PFSK-1 (cell line): Measurements from ENCODE around the gene INPP4A.

ENCODE experiments used
- FOXP2 ChIP-seq: optimal IDR thresholded peaks from 2 replicates; pipeline ENCODE3; 2011; ENCODE audit warnings: borderline replicate concordance, control low read depth, inconsistent platforms; ENCODE audit not compliant: insufficient read depth; ENCODE audit errors: extremely low read length, extremely low read depth
- POLR2AphosphoS5 ChIP-seq: IDR thresholded peaks from 2 replicates; pipeline ENCODE4 v1.6.1; 2012; ENCODE audit warnings: low read depth, mild to moderate bottlenecking, control low read depth, low read length, moderate library complexity
- REST ChIP-seq, 2 experiments: IDR thresholded peaks; 2 replicates each; pipeline versions ENCODE4 v1.6.1 to v1.8.0; 2011 to 2012; ENCODE audit warnings: low read depth in 2 of 2, low read length in 2 of 2, control low read depth in 1 of 2, inconsistent platforms in 1 of 2, mild to moderate bottlenecking in 1 of 2, moderate library complexity in 1 of 2; ENCODE audit not compliant: insufficient read depth in 1 of 2
- SIN3A ChIP-seq: IDR thresholded peaks from 2 replicates; pipeline ENCODE4 v1.6.1; 2012; ENCODE audit warnings: mild to moderate bottlenecking, low read length, moderate library complexity, borderline replicate concordance; ENCODE audit not compliant: insufficient read depth
- TAF1 ChIP-seq: IDR thresholded peaks from 2 replicates; pipeline ENCODE4 v1.6.1; 2012; ENCODE audit warnings: low read length, control low read depth, borderline replicate concordance; ENCODE audit not compliant: insufficient read depth

Gene INPP4A

GRCh38 chr2:98540536-98540935, 95.9 kb downstream of the INPP4A start:
- no peak for TF ChIP-seq TAF1
- TF ChIP-seq REST (IDR thresholded peaks at IDR 0.05; ENCODE audit: insufficient read depth in 1 of 2, low read depth in 2 of 2, low read length in 2 of 2): no peak
- TF ChIP-seq FOXP2: no peak
- TF ChIP-seq POLR2AphosphoS5: no peak
- TF ChIP-seq SIN3A: no peak

GRCh38 chr2:98541489-98541888, 96.8 kb downstream of the INPP4A start:
- TF ChIP-seq REST (IDR thresholded peaks at IDR 0.05; ENCODE audit: insufficient read depth in 1 of 2, low read depth in 2 of 2, low read length in 2 of 2) (no peak), FOXP2 (no peak), TAF1 (no peak)

- TF ChIP-seq FOXP2 (no peak), POLR2AphosphoS5 (no peak), SIN3A (no peak), TAF1 (no peak), REST (IDR thresholded peaks at IDR 0.05; ENCODE audit: insufficient read depth in 1 of 2, low read depth in 2 of 2, low read length in 2 of 2) (no peak)
Observed at GRCh38 chr2:98541906-98542305, 97.2 kb downstream of the INPP4A start.

- TF ChIP-seq SIN3A: no peak
- no peak for TF ChIP-seq REST (IDR thresholded peaks at IDR 0.05; ENCODE audit: insufficient read depth in 1 of 2, low read depth in 2 of 2, low read length in 2 of 2)
- TF ChIP-seq TAF1: no peak
- TF ChIP-seq FOXP2: no peak
- no peak for TF ChIP-seq POLR2AphosphoS5
Observed at GRCh38 chr2:98543214-98543613, 98.6 kb downstream of the INPP4A start.

GRCh38 chr2:98543842-98544241, 99.2 kb downstream of the INPP4A start:
- TF ChIP-seq POLR2AphosphoS5 (no peak), REST (IDR thresholded peaks at IDR 0.05; ENCODE audit: insufficient read depth in 1 of 2, low read depth in 2 of 2, low read length in 2 of 2) (no peak), FOXP2 (no peak)
